KBM-7 (cell line): Measurements from ENCODE around the gene LZTR1.
"Not testable (repeated sequence)": the region's sequence is repeated elsewhere in the genome, so short reads cannot be mapped to it uniquely, and the experiment has no call there.

Experiments
- DNase-seq: peaks from one replicate; pipeline ENCODE4 v3.0.0-alpha.2; 2015
- in situ Hi-C: fragments of 300-500 bp; cut with MboI; formaldehyde crosslinking; loops from 2 replicates; pipeline ENCODE4 v1.14.3; 2020; ENCODE audit warnings: low sequenced_read_pairs, low pct_unique_long_range_greater_than_20kb, mixed read lengths

The LZTR1 gene

DNA sequence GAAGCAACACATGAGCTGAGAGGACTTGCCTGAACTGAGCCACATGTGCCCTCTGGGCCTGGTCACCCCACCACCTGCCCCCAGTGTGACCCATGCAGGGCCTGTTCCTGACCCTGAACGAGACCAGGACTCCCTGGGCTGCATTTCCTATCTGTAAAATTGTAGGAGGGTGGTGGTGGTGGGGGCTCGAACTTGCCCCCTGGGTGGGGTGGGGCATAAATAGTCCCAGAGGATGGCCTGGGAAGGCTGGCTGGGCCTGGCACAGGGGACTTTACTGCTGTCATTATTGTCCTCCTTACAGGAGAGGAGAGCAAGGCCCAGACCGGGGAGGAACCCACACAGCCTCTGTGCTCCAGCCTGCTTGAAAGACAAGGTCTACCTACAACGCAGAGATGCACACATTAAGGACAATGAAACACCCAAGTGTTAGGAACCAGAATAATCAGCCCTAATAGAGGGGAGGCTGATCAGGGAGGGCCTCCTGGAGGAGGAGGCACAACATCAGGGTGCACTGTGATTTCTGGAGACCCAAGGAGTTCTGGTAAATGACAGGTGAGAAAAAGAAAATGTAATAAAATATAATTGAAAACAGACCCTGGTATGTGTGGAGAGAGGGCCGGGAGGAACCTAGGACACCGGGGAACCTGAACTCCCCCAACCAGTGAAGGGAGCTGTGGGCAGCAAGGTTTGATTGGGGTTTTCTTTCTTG, 17.9 kb upstream of the LZTR1 start:
- DNase-seq = no peak
- in situ Hi-C loops = no loop called here

DNA sequence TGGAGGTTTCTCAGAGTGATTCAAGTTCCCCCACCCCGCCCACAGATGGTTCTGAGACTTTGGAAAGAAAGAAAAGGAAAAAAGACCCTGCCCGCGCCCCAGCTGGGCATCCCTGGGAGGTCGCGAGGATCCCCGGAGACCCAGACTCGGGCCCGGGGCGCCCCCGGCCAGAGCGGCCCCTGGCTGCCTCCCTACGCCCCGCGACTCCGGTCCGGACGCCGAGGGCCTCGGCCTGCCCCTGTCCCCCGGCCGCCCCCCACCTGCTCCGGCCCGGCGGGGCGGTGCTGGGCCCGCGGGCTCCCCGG, 17.3 kb upstream of the LZTR1 start:
- DNase-seq = no peak
- in situ Hi-C loops = no loop called here

DNA sequence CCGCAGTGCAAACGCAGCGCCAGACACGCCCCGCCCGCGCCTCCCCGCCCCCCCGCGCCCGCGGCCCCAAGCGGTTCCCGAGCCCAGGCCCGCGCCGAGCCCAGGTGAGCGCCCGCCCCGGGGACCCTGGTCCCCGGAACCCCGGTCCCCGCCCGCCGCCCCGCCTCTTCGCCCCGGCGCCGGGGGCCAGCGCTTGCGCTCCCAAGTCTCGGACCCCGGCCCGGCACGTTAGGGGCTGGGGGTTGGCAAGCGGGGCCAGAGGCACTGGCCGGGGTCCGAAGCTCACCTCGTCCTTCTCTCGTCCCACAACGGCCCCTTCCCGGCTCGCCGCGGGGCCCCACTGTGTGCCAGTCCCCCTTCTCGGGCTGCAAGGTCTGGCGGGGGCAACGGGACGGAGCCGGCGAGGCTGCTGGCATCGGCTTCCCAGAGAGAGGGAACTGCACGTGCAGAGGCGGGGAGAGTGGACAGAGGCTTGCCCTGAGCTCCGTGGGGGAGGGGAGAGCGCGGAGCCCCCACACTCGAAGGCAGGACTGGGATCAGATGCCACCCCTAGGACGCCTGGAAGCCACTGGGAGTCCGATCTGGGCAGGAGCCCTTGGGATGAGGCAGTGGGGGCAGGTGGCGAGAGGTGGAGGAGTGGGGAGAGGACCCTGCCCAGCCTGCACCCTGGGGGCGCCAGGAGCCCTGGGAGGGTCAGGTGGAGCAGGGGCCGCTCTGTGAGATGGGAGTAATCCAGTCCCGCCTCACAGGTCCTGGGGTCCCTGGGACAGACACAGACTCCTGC, 16.8 kb upstream of the LZTR1 start:
- in situ Hi-C loops = no loop called here

GRCh38 chr22:20965888-20966855, 15.9 kb upstream of the LZTR1 start:
- DNase-seq = no peak
- in situ Hi-C loops = no loop called here

More for the DNA sequence above, 16.8 kb upstream of the LZTR1 start:
- no peak for DNase-seq

DNA sequence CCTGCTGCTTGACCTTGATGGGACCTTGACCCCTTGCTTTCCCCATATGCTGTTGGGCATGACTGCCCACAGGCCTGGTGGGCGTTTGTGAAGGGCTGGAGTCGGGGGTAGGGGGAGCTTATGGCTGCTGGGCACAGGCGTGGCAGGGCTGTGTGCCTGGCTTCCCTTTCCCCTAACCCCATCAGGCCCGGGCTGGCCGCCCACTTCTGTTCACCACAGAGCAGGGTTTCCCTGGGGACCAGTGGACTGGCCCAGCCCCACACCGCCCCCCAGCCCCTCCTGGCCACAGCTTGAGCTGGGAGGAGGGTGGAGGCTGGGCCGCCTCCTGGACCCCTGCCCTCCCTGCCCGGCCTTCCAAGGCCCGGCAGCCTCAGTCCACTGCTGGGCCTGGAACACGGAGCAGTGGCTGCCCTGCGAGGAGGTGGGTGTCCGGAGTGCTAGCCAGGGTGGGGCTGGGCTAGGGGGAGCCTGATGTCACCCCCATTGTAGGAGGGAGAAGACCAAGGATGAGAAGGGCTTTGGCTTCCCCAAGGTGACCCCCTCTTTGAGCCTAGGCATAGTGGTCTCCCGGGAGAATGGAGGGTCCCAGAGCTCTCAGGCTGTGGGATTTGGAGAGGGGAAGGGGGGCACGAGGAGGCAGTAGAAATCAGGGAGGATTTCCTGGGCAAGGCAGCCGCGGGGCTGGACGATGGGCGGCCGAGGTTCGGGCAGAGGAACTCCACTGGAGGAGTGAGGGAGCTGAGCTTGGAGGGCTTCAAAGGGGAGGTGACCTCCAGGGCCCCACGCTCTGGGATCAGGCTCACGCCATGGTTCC, 15.0 kb upstream of the LZTR1 start, which contains the start of gene AIFM3:
Gene AIFM3 (plus strand): TSS at position 373 of the 814 bp plus-strand sequence. CDS start 690 bp downstream, outside the sequence.
- no peak for DNase-seq
- in situ Hi-C loops = no loop called here

- in situ Hi-C loops = no loop called here
- DNase-seq = no peak
Observed at GRCh38 chr22:20967697-20968211, 14.3 kb upstream of the LZTR1 start.

DNA sequence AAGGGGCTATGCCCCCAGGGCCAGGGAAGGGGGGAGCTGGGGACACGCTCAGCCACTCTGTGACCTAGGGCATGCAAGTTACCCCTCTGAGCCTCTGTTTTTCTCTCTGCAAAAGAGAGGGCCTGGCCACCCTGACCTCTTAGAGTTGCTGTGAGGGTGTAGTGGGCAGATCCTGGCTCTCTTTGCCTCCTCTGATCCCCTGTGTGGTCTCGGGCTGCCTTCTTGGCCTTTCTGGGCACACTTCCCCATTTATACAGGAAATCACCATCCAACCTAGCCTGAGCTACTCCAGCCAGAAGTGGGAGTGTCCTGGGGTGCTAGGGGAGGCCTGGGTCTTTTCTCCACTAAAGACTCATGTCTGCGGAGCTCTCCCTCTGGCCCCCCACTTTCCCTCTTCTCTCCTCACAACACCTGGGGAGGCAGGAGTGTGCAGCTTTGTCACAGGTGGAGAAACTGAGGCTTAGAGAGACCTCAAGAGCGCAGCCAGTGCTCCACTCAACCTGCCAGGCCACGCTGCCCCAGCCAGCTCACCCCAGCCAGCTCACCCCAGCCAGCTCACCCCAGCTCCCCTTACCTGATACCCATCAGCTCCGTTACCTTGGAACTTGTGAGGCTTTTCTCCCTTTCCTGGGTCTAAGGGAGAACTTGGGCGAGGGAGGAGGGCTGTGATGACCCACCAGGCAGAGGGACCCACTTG, 13.7 kb upstream of the LZTR1 start:
- in situ Hi-C loops = no loop called here
- DNase-seq = peak; percentile 24

DNA sequence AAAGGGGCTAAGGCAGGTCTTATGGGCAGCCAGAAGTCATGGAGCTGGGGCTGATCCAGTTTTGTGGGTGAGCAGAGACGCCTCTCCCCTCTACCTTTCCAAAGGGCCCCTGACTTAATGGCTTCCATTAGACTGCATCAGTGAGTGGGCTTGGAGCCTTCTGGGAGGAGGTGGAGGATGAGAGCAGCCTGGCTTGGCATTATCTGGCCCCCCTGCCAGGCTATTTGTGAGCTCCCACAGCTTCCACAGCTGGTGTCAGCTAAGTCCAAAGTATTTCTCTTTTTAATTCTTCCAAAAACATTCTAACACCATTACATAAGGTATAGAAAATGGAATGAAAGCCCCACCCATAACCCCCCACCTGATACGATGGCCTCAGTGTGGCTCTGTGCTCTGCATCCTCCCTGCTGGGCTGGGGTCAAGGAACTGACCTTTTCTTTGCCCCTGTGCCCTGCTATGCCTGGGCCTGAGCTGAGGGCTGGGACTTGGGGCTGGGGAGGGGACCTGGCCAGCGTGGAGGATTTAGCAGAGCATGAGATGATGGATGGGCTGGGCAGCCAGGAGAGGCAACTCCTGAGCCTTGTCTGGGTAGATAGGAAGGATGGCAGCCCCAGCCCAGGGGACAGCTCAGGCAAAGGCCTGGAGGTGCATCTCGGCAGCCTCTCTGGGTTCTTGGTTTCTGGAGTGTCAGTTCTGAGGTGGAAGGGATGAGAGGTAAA, 11.0 kb upstream of the LZTR1 start:
- DNase-seq = no peak
- in situ Hi-C loops = no loop called here

- DNase-seq = peak; percentile 25
Observed at GRCh38 chr22:20972014-20972694, 9.9 kb upstream of the LZTR1 start.

DNA sequence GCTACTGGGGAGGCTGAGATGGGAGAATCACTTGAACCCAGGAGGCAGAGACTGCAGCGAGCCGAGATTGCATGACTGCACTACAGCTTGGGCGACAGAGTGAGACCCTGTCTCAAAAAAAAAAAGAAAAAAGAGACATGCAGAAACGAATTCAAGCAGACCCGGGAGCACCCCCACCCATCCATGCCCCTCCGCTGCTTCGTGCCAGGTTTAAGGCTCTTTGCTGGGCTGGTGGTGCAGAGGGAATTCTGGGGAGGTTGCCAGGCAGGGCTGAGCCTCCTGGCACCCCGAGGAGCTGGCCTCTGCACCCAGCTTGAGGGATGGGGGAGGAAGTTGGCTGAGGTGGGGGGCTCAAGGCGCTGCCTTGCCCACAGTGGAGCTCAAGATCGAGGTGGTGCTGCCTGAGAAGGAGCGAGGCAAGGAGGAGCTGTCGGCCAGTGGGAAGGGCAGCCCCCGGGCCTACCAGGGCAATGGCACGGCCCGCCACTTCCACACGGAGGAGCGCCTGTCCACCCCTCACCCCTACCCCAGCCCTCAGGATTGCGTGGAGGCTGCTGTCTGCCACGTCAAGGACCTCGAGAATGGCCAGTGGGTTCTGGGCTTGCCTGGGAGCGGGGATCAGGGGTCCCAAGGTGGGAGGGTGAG, 9.0 kb upstream of the LZTR1 start:
- no peak for DNase-seq
- in situ Hi-C loops = no loop called here

More at GRCh38 chr22:20972014-20972694, 9.9 kb upstream of the LZTR1 start:
- in situ Hi-C loops = not testable (repeated sequence)

DNA sequence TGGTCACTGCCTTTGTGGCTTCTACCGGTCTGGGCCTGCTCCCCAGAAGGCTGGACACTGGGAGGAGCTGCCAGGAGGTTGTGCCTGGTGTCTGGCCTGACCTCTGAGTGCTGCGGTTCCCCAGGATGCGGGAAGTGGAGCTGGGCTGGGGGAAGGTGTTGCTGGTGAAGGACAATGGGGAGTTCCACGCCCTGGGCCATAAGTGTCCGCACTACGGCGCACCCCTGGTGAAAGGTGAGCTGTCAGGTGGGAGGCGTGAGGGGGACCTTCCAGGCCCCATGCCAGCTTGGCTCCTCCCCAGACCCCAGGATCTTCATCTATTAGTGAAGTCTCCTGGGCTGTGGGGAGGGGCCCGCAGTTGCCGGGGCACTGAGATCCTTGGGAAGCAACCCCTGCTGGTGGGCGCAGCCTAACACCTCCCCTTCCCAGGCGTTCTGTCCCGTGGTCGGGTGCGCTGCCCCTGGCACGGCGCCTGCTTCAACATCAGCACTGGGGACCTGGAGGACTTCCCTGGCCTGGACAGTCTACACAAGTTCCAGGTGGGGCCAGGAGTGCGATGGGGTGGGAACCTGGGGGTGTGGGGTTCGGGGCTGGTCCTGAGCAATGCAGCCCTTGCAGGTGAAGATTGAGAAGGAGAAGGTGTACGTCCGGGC, 8.3 kb upstream of the LZTR1 start:
- DNase-seq = no peak
- in situ Hi-C loops = no loop called here

- in situ Hi-C loops = no loop called here
- DNase-seq = no peak
Observed at GRCh38 chr22:20974336-20974955, 7.7 kb upstream of the LZTR1 start.

GRCh38 chr22:20975541-20976290, 6.4 kb upstream of the LZTR1 start:
- in situ Hi-C loops = no loop called here
- DNase-seq = no peak

DNA sequence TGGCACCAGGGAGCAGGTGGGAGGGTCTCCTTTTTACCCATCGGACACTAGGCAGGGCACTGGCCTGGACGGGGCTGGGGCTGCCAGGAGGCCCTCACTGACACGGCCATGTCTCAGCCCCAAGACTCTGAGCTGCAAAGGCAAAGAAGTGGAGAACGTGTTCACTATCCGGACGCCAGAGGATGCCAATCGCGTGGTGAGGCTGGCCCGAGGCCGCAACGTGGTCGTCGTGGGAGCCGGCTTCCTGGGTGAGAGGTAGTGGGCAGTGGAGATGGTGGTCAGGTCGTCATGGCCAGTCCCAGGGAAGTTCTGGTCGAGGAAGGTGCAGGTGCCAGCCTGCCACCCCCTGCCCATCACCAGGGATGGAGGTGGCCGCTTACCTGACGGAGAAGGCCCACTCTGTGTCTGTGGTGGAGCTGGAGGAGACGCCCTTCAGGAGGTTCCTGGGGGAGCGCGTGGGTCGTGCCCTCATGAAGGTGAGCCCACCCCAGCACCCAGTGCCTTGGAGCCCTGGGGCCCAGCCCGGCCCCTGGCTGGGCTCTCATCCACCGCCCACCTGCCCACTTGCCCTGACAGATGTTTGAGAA, 5.7 kb upstream of the LZTR1 start:
- in situ Hi-C loops = no loop called here
- no peak for DNase-seq

DNA sequence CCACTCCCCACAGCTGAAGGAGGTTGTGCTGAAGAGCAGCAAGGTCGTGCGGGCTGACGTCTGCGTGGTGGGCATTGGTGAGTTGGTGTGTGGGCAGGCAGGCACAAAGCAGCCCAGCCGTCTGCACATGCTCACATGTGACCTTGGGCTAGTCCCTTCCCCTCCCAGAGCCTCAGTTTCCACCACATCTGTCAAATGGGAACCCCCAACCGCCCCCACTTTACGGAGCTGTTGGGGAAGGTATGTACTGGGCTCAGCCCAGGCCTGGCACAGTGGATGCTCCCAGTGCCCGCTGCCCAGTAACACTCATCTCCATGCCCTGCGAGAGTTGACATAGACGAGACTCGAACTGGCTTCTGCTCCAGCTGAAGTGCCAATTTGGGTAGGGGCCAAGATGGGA, 5.1 kb upstream of the LZTR1 start:
- in situ Hi-C loops = no loop called here
- no peak for DNase-seq
